GM23338 (cell line): ENCODE measurements around the gene CXADR. TPM values are rescaled to one million over a fixed set of nuclear protein-coding genes. Genes with fewer than 3 reads are reported as not detected.

Source experiments
- ATAC-seq: fragments of 200-7000 bp; cut with Tn5 transposase; 3 replicates; pipeline ENCODE4 v1.9.1; 2020
- DNase-seq: peaks from one replicate; pipeline ENCODE4 v3.0.0-alpha.2; 2015; ENCODE audit warnings: low spot score
- H2AFZ ChIP-seq: fragments of 200-600 bp; sonication (generic); 2 replicates; pipeline ENCODE4 v1.8.0; 2016; ENCODE audit warnings: antibody characterized with exemption, mild to moderate bottlenecking, moderate library complexity
- H3F3A ChIP-seq: fragments of 200-600 bp; sonication (generic); replicated peaks from 2 replicates; pipeline ENCODE4 v1.8.0; 2017; ENCODE audit warnings: antibody characterized with exemption, mixed run types, low read depth
- H3K27ac ChIP-seq: fragments of 200-600 bp; sonication (generic); 2 replicates; pipeline ENCODE4 v1.6.1; 2016; ENCODE audit warnings: low read depth
- H3K27me3 ChIP-seq: fragments of 200-600 bp; sonication (generic); 2 replicates; pipeline ENCODE4 v1.8.0; 2016; ENCODE audit warnings: mild to moderate bottlenecking, mixed run types, moderate library complexity; ENCODE audit not compliant: insufficient read depth
- H3K36me3 ChIP-seq: fragments of 200-600 bp; sonication (generic); 2 replicates; pipeline ENCODE4 v1.8.0; 2016; ENCODE audit warnings: mild to moderate bottlenecking; ENCODE audit not compliant: insufficient read depth
- H3K4me1 ChIP-seq: fragments of 200-600 bp; sonication (generic); 2 replicates; pipeline ENCODE4 v1.8.0; 2016; ENCODE audit warnings: mild to moderate bottlenecking, moderate library complexity; ENCODE audit not compliant: insufficient read depth
- H3K4me2 ChIP-seq: fragments of 200-600 bp; sonication (generic); 2 replicates; pipeline ENCODE4 v1.7.1; 2017; ENCODE audit warnings: mixed run types
- H3K4me3 ChIP-seq: fragments of 200-600 bp; sonication (generic); 2 replicates; pipeline ENCODE4 v1.6.1; 2016; ENCODE audit warnings: mixed run types
- H3K79me2 ChIP-seq: fragments of 200-600 bp; sonication (generic); replicated peaks from 2 replicates; pipeline ENCODE4 v1.8.0; 2017; ENCODE audit warnings: mild to moderate bottlenecking; ENCODE audit not compliant: insufficient read depth
- H3K9me2 ChIP-seq: fragments of 200-600 bp; sonication (generic); 2 replicates; pipeline ENCODE4 v1.8.0; 2017; ENCODE audit not compliant: insufficient read depth
- H4K20me1 ChIP-seq: fragments of 200-600 bp; sonication (generic); replicated peaks from 2 replicates; pipeline ENCODE4 v1.8.0; 2017; ENCODE audit warnings: mild to moderate bottlenecking; ENCODE audit not compliant: insufficient read depth
- H3K27ac Mint-ChIP-seq: 2 replicates; pipeline ENCODE4 v1.8.0; 2020; ENCODE audit warnings: inconsistent platforms, mild to moderate bottlenecking, moderate library complexity, mixed read lengths
- H3K27me3 Mint-ChIP-seq: 3 replicates; pipeline ENCODE4 v1.8.0; 2022; ENCODE audit warnings: low read depth, mild to moderate bottlenecking, moderate library complexity, mixed read lengths, inconsistent platforms; ENCODE audit not compliant: insufficient read depth, poor library complexity
- H3K36me3 Mint-ChIP-seq: 3 replicates; pipeline ENCODE4 v1.8.0; 2021; ENCODE audit warnings: low read depth, mild to moderate bottlenecking, inconsistent platforms, moderate library complexity, mixed read lengths
- H3K4me1 Mint-ChIP-seq: 3 replicates; pipeline ENCODE4 v1.8.0; 2020; ENCODE audit warnings: mild to moderate bottlenecking, inconsistent platforms, mixed read lengths
- H3K4me3 Mint-ChIP-seq: 3 replicates; pipeline ENCODE4 v1.8.0; 2021; ENCODE audit warnings: moderate library complexity, mild to moderate bottlenecking, inconsistent platforms, mixed read lengths
- H3K9me3 Mint-ChIP-seq: 3 replicates; pipeline ENCODE4 v1.8.0; 2020; ENCODE audit warnings: moderate library complexity, mild to moderate bottlenecking, inconsistent platforms, mixed read lengths
- CREB1 ChIP-seq: fragments of 250-450 bp; sonication (Bioruptor Pico); IDR thresholded peaks from 2 replicates; pipeline ENCODE4 v1.5.0; 2020; ENCODE audit warnings: low read depth, mild to moderate bottlenecking, moderate library complexity
- ETS1 ChIP-seq: IDR thresholded peaks from 2 replicates; pipeline ENCODE4 v1.6.1; 2016; ENCODE audit warnings: antibody characterized with exemption
- EZH2 ChIP-seq: fragments of 200-600 bp; sonication (generic); IDR thresholded peaks from one replicate; pipeline ENCODE4 v1.8.0; 2017; ENCODE audit warnings: antibody characterized with exemption, mild to moderate bottlenecking, low read depth; ENCODE audit not compliant: unreplicated experiment
- EZH2phosphoT487 ChIP-seq: fragments of 200-600 bp; sonication (generic); IDR thresholded peaks from one replicate; pipeline ENCODE4 v1.8.1; 2018; ENCODE audit warnings: antibody characterized with exemption; ENCODE audit not compliant: unreplicated experiment
- JUNB ChIP-seq: IDR thresholded peaks from one replicate; pipeline ENCODE4 v1.6.1; 2016; ENCODE audit warnings: antibody characterized with exemption; ENCODE audit not compliant: unreplicated experiment
- NANOG ChIP-seq: IDR thresholded peaks from 2 replicates; pipeline ENCODE4 v1.6.1; 2016; ENCODE audit warnings: antibody characterized with exemption, borderline replicate concordance
- POLR2AphosphoS5 ChIP-seq: IDR thresholded peaks from 2 replicates; pipeline ENCODE4 v1.6.1; 2016; ENCODE audit warnings: antibody characterized with exemption, low read depth
- REST ChIP-seq: IDR thresholded peaks from one replicate; pipeline ENCODE4 v1.6.1; 2018; ENCODE audit warnings: antibody characterized with exemption; ENCODE audit not compliant: unreplicated experiment
- STAT1 ChIP-seq: IDR thresholded peaks from one replicate; pipeline ENCODE4 v1.6.1; 2016; ENCODE audit warnings: antibody characterized with exemption; ENCODE audit not compliant: unreplicated experiment
- ZNF114 ChIP-seq: fragments of 250-450 bp; sonication (Bioruptor Pico); IDR thresholded peaks from 2 replicates; pipeline ENCODE4 v1.5.0; 2020; ENCODE audit warnings: mild to moderate bottlenecking, moderate library complexity
- ZNF331 ChIP-seq: fragments of 250-450 bp; sonication (Bioruptor Pico); IDR thresholded peaks from 2 replicates; pipeline ENCODE4 v1.5.0; 2020; ENCODE audit warnings: low read depth, mild to moderate bottlenecking, moderate library complexity
- ZNF462 ChIP-seq: fragments of 250-450 bp; sonication (Bioruptor Pico); IDR thresholded peaks from 2 replicates; pipeline ENCODE4 v1.5.0; 2020; ENCODE audit warnings: mild to moderate bottlenecking, moderate library complexity
- polyA plus RNA-seq: library from polyadenylated mRNA; unstranded; fragments of >200 nt; fragmentation: Nextera tagmentation; extraction: Ambion mirVana; gene quantifications from 2 replicates; pipeline ENCODE4 v1.2.1, GENCODE V29; 2016
- total RNA-seq: library from RNA; depleted of rRNA; stranded (reverse); fragments of >200 nt; shearing (Covaris generic); gene quantifications from 2 replicates; pipeline ENCODE4 v1.2.3, GENCODE V29; 2014
- TF ChIP-seq, protein P1 (sequence below), 2 experiments: fragments of 200-600 bp in 1 of 2; sonication (generic) in 1 of 2; conservative IDR thresholded peaks; 2 replicates each; pipeline versions ENCODE4 v1.5.1 to v1.6.1; 2016 to 2017; ENCODE audit warnings: antibody characterized with exemption in 2 of 2, low read depth in 2 of 2, mild to moderate bottlenecking in 2 of 2, moderate library complexity in 1 of 2

CXADR gene
- total and polyA plus RNA-seq, 2 experiments from 2014 or later: 126 to 207 TPM

DNA sequence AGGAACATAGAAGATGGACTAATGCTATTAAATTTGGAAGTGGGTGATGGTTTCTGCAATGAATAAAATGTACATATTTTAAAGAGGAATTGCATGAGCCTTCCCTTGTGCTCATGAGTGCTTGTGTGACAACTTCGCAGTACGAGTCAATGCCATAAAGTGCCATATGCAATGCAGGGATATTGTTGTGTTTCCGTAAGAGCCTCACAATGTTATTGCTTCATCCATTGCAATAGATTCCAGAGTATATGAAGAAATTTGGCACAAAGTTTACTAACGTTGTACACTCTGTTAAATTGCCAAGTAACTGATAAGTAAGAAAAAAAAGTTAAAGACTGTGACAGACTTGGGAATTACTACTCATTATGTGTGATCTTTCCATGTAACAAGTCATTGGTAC, 77.6 kb downstream of the CXADR start:
- Histone ChIP-seq H3K27ac (no peak overlapping the region), H3K4me1 (no peaks in the 10 kb centered on the region), H2AFZ (no peak overlapping the region), H3K4me3 (no peak overlapping the region), H3F3A (no peaks in the 10 kb centered on the region), H3K36me3 (peaks cover 7% of the 10 kb centered on the region; the same call in 1 of the 2 replicates), H3K27me3 (no peaks in the 10 kb centered on the region), H3K9me2 (no peaks in the 10 kb centered on the region), H3K4me2 (no peak overlapping the region), H4K20me1 (no peaks in the 10 kb centered on the region), H3K79me2 (peaks cover 20% of the 10 kb centered on the region)
- no peaks in the 10 kb centered on the region; the same call in 2 of the 3 replicates for H3K9me3 Mint-ChIP-seq
- no peaks in the 10 kb centered on the region for H3K4me1 Mint-ChIP-seq
- no peak for TF ChIP-seq JUNB
- TF ChIP-seq CREB1 (CRISPR knock-in tag): no peak
- no peak for TF ChIP-seq EZH2phosphoT487
- TF ChIP-seq ETS1: no peak
- no peak for TF ChIP-seq ZNF462 (CRISPR knock-in tag)
- TF ChIP-seq ZNF331: no peak
- TF ChIP-seq POLR2AphosphoS5: no peak
- TF ChIP-seq STAT1: no peak
- TF ChIP-seq ZNF114 (CRISPR knock-in tag): no peak
- TF ChIP-seq, protein P1, sequence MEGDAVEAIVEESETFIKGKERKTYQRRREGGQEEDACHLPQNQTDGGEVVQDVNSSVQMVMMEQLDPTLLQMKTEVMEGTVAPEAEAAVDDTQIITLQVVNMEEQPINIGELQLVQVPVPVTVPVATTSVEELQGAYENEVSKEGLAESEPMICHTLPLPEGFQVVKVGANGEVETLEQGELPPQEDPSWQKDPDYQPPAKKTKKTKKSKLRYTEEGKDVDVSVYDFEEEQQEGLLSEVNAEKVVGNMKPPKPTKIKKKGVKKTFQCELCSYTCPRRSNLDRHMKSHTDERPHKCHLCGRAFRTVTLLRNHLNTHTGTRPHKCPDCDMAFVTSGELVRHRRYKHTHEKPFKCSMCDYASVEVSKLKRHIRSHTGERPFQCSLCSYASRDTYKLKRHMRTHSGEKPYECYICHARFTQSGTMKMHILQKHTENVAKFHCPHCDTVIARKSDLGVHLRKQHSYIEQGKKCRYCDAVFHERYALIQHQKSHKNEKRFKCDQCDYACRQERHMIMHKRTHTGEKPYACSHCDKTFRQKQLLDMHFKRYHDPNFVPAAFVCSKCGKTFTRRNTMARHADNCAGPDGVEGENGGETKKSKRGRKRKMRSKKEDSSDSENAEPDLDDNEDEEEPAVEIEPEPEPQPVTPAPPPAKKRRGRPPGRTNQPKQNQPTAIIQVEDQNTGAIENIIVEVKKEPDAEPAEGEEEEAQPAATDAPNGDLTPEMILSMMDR (conservative IDR thresholded peaks at IDR 0.05; ENCODE audit: low read depth in 2 of 2): no peak
- no peak for TF ChIP-seq REST
- TF ChIP-seq NANOG: no peak
- no peak for TF ChIP-seq EZH2
- ATAC-seq (no peak), DNase-seq (no peak)
- no peaks in the 10 kb centered on the region for H3K27me3 Mint-ChIP-seq
- H3K27ac Mint-ChIP-seq: peak overlapping the region; percentile 90; the same call in 1 of the 2 replicates
- H3K4me3 Mint-ChIP-seq: no peak overlapping the region
- H3K36me3 Mint-ChIP-seq: peaks cover 21% of the 10 kb centered on the region; the same call in 2 of the 3 replicates
